Ascending aorta (tissue), 2 donors: ENCODE data around the gene MRPS21. TPM values are rescaled to one million over a fixed set of nuclear protein-coding genes. Genes with fewer than 3 reads are reported as not detected.

Experiments used
- DNase-seq, 2 donors: peaks; one replicate each; pipeline ENCODE4 v3.0.0-alpha.2; 2019; ENCODE audit warnings: low spot score in 2 of 2
- H3K27ac ChIP-seq, 2 donors: fragments of 200-600 bp; sonication (generic); one replicate each; pipeline ENCODE4 v1.5.1; 2016 to 2017; ENCODE audit warnings: mild to moderate bottlenecking in 1 of 2
- H3K27me3 ChIP-seq: fragments of 200-600 bp; sonication (generic); one replicate; pipeline ENCODE4 v1.5.1; 2017
- H3K36me3 ChIP-seq, 2 donors: fragments of 200-600 bp; sonication (generic); one replicate each; pipeline ENCODE4 v1.5.1; 2016
- H3K4me1 ChIP-seq, 2 donors: fragments of 200-600 bp; sonication (generic); one replicate each; pipeline ENCODE4 v1.5.1; 2016 to 2017; ENCODE audit warnings: mild to moderate bottlenecking in 1 of 2
- H3K4me3 ChIP-seq, 2 donors: fragments of 200-600 bp; sonication (generic); one replicate each; pipeline ENCODE4 v1.5.1; 2016 to 2017; ENCODE audit warnings: mild to moderate bottlenecking in 1 of 2
- H3K9me3 ChIP-seq, 2 donors: fragments of 200-600 bp; sonication (generic); one replicate each; pipeline ENCODE4 v1.5.1; 2016
- intact Hi-C: fragments of 100-400 bp; cut with DNase I; formaldehyde crosslinking; loops from one replicate; pipeline ENCODE4 v1.15.1; 2023
- total RNA-seq: library from RNA; depleted of rRNA; stranded (reverse); fragments of >200 nt; gene quantifications from one replicate; pipeline ENCODE4 v1.1.0, GENCODE V29; 2016
- TF ChIP-seq, protein P1 (sequence below), 3 experiments: fragments of 200-600 bp in 2 of 3; fragments of 450-650 bp in 1 of 3; sonication (generic) in 2 of 3; IDR thresholded peaks; one replicate each; pipeline ENCODE4 v1.5.1; 2016 to 2019; ENCODE audit warnings: antibody characterized with exemption in 3 of 3, mild to moderate bottlenecking in 1 of 3, moderate library complexity in 1 of 3

The MRPS21 gene
- total RNA-seq, 1 donor from 2014 or later = 17.1 TPM

- H3K36me3 ChIP-seq = peaks cover 0 to under 1% of the 10 kb centered on the region in 2 donors
- H3K9me3 ChIP-seq = no peaks in the 10 kb centered on the region
- no peak overlapping the region for H3K27ac ChIP-seq
- DNase-seq = no peak
- peaks cover 0 to 9% of the 10 kb centered on the region in 2 donors for H3K4me1 ChIP-seq
- intact Hi-C loops = no loop called here
- no peaks in the 10 kb centered on the region for H3K27me3 ChIP-seq
- no peak overlapping the region for H3K4me3 ChIP-seq
- TF ChIP-seq, protein P1, sequence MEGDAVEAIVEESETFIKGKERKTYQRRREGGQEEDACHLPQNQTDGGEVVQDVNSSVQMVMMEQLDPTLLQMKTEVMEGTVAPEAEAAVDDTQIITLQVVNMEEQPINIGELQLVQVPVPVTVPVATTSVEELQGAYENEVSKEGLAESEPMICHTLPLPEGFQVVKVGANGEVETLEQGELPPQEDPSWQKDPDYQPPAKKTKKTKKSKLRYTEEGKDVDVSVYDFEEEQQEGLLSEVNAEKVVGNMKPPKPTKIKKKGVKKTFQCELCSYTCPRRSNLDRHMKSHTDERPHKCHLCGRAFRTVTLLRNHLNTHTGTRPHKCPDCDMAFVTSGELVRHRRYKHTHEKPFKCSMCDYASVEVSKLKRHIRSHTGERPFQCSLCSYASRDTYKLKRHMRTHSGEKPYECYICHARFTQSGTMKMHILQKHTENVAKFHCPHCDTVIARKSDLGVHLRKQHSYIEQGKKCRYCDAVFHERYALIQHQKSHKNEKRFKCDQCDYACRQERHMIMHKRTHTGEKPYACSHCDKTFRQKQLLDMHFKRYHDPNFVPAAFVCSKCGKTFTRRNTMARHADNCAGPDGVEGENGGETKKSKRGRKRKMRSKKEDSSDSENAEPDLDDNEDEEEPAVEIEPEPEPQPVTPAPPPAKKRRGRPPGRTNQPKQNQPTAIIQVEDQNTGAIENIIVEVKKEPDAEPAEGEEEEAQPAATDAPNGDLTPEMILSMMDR (IDR thresholded peaks at IDR 0.05) = no peak
These were observed 34.4 kb upstream of the MRPS21 start for GRCh38 chr1:150259217-150259616.

- peaks cover 0 to 9% of the 10 kb centered on the region in 2 donors for H3K4me1 ChIP-seq
- H3K4me3 ChIP-seq = no peak overlapping the region
- H3K36me3 ChIP-seq = peaks cover 1 to 9% of the 10 kb centered on the region in 2 donors
- H3K9me3 ChIP-seq = no peaks in the 10 kb centered on the region
- no peaks in the 10 kb centered on the region for H3K27me3 ChIP-seq
- DNase-seq = no peak
- TF ChIP-seq, protein P1 (IDR thresholded peaks at IDR 0.05) = no peak
- no peak overlapping the region for H3K27ac ChIP-seq
- intact Hi-C loops = no loop called here
These were observed 33.6 kb upstream of the MRPS21 start for GRCh38 chr1:150259758-150260669.

GRCh38 chr1:150261367-150261766, 32.3 kb upstream of the MRPS21 start:
- Histone ChIP-seq H3K9me3 (no peaks in the 10 kb centered on the region), H3K4me1 (peaks cover 0 to 6% of the 10 kb centered on the region in 2 donors), H3K4me3 (no peak overlapping the region), H3K36me3 (peaks cover 14 to 22% of the 10 kb centered on the region in 2 donors), H3K27ac (no peak overlapping the region), H3K27me3 (no peaks in the 10 kb centered on the region)
- intact Hi-C loops = no loop called here
- DNase-seq = no peak
- TF ChIP-seq, protein P1 (IDR thresholded peaks at IDR 0.05) = no peak

GRCh38 chr1:150262388-150263320, 31.0 kb upstream of the MRPS21 start:
- H3K27ac ChIP-seq = no peak overlapping the region
- TF ChIP-seq, protein P1 (IDR thresholded peaks at IDR 0.05) = no peak
- intact Hi-C loops = no loop called here
- peaks cover 3 to 8% of the 10 kb centered on the region in 2 donors for H3K4me1 ChIP-seq
- peaks cover 19 to 30% of the 10 kb centered on the region in 2 donors for H3K36me3 ChIP-seq
- no peaks in the 10 kb centered on the region for H3K9me3 ChIP-seq
- H3K27me3 ChIP-seq = no peaks in the 10 kb centered on the region
- no peak for DNase-seq
- no peak overlapping the region for H3K4me3 ChIP-seq

GRCh38 chr1:150263549-150263948, 30.1 kb upstream of the MRPS21 start:
- H3K4me1 ChIP-seq = peaks cover 8 to 11% of the 10 kb centered on the region in 2 donors
- intact Hi-C loops = no loop called here
- H3K27ac ChIP-seq = no peak overlapping the region
- no peak for DNase-seq
- no peaks in the 10 kb centered on the region for H3K27me3 ChIP-seq
- TF ChIP-seq, protein P1 (IDR thresholded peaks at IDR 0.05) = no peak
- no peaks in the 10 kb centered on the region for H3K9me3 ChIP-seq
- no peak overlapping the region for H3K4me3 ChIP-seq
- H3K36me3 ChIP-seq = peaks cover 19 to 30% of the 10 kb centered on the region in 2 donors
